DMS79 (cell line): ENCODE data around the gene RHEX.
"Not testable (repeated sequence)": the region's sequence is repeated elsewhere in the genome, so short reads cannot be mapped to it uniquely, and the experiment has no call there.

Source experiments
- DNase-seq: peaks from one replicate; lab custom pipeline; 2025; lab: John Stamatoyannopoulos, UW

The RHEX gene

GRCh38 chr1:206030714-206031113, 22.3 kb upstream of the RHEX start:
- DNase-seq: peak; percentile 22

- DNase-seq: no peak
Observed at GRCh38 chr1:206032380-206033140, 20.4 kb upstream of the RHEX start.

GRCh38 chr1:206035027-206035426, 17.9 kb upstream of the RHEX start:
- DNase-seq: peak; percentile 44

- no peak for DNase-seq
Observed at GRCh38 chr1:206036663-206037455, 16.1 kb upstream of the RHEX start.

GRCh38 chr1:206037581-206037980, 15.4 kb upstream of the RHEX start:
- peak; percentile 4 for DNase-seq

GRCh38 chr1:206039046-206039973, 13.7 kb upstream of the RHEX start:
- DNase-seq: no peak

- no peak for DNase-seq
Observed at GRCh38 chr1:206040328-206040727, 12.6 kb upstream of the RHEX start.

- DNase-seq: no peak
Observed at GRCh38 chr1:206041640-206042039, 11.3 kb upstream of the RHEX start.

- DNase-seq: no peak
Observed at GRCh38 chr1:206047271-206047670, 5.7 kb upstream of the RHEX start.

GRCh38 chr1:206048582-206048981, 4.4 kb upstream of the RHEX start:
- DNase-seq: no peak

- no peak for DNase-seq
Observed at GRCh38 chr1:206049293-206049692, 3.7 kb upstream of the RHEX start.

- DNase-seq: no peak
Observed at GRCh38 chr1:206049919-206050600, 2.9 kb upstream of the RHEX start.

- no peak for DNase-seq
Observed at GRCh38 chr1:206050655-206051235, 2.2 kb upstream of the RHEX start.

- DNase-seq: not testable (repeated sequence)
Observed at GRCh38 chr1:206052231-206052865, 625 bp upstream of the RHEX start.

GRCh38 chr1:206053616-206054015, 643 bp downstream of the RHEX start:
- DNase-seq: not testable (repeated sequence)

- not testable (repeated sequence) for DNase-seq
Observed at GRCh38 chr1:206055069-206055625, 2.2 kb downstream of the RHEX start.

- not testable (repeated sequence) for DNase-seq
Observed at GRCh38 chr1:206055639-206056323, 2.8 kb downstream of the RHEX start.

GRCh38 chr1:206058289-206058926, 5.4 kb downstream of the RHEX start:
- DNase-seq: not testable (repeated sequence)

GRCh38 chr1:206058927-206059292, 5.9 kb downstream of the RHEX start:
- no peak for DNase-seq
